ENCODE results near the gene BRSK2. TPM values are rescaled to one million over a fixed set of nuclear protein-coding genes. Genes with fewer than 3 reads are reported as not detected.

Gene BRSK2
- polyA plus RNA-seq, 1 of the 3 experiments (the other 2 are of a cell fraction) = 0.64 TPM

- no peak overlapping the region for H3K4me3 ChIP-seq (ENCODE audit: low read depth in 2 of 2, low read length in 1 of 2)
- CTCF ChIA-PET = interaction anchor here (2.3 kb wide), 1 partner anchor 19 kb away, joined by 8 read pairs; no protein-coding TSS in a partner anchor
- WGBS (ENCODE audit: low lambda C conversion rate) = 79% methylated on average over 9 of the region's 9 CpGs
- H3K9me3 ChIP-seq = 0 out of 2 replicates have a peak, but pooled peaks cover 5% of the 10 kb centered on the region
- H3K4me1 ChIP-seq (ENCODE audit: control insufficient read depth in 1 of 2, insufficient read depth in 2 of 2, low read depth in 1 of 2, low read length in 1 of 2) = peaks cover 0 to 7% of the 10 kb centered on the region in 2 experiments; a peak in 1 of 4 replicates
- no peak overlapping the region for H2AFZ ChIP-seq (ENCODE audit: low read depth)
- H4K20me1 ChIP-seq (ENCODE audit: insufficient read depth) = peaks cover 52% of the 10 kb centered on the region
- peaks cover 5% of the 10 kb centered on the region for H3F3A ChIP-seq (replicated peaks; ENCODE audit: insufficient read depth)
- no peak overlapping the region for H3K4me2 ChIP-seq
- no peak overlapping the region for H3K9ac ChIP-seq
- TF ChIP-seq ELF1 (IDR thresholded peaks at IDR 0.05) (no peak), SIN3A (IDR thresholded peaks at IDR 0.05; ENCODE audit: borderline replicate concordance, low read depth, low read length) (no peak), FOXM1 (IDR thresholded peaks at IDR 0.05; ENCODE audit: low read depth) (no peak), RCOR1 (IDR thresholded peaks at IDR 0.05; ENCODE audit: low read length) (no peak), SMC3 (IDR thresholded peaks at IDR 0.05; ENCODE audit: low read depth, low read length) (no peak)
- TF ChIP-seq, protein P1, sequence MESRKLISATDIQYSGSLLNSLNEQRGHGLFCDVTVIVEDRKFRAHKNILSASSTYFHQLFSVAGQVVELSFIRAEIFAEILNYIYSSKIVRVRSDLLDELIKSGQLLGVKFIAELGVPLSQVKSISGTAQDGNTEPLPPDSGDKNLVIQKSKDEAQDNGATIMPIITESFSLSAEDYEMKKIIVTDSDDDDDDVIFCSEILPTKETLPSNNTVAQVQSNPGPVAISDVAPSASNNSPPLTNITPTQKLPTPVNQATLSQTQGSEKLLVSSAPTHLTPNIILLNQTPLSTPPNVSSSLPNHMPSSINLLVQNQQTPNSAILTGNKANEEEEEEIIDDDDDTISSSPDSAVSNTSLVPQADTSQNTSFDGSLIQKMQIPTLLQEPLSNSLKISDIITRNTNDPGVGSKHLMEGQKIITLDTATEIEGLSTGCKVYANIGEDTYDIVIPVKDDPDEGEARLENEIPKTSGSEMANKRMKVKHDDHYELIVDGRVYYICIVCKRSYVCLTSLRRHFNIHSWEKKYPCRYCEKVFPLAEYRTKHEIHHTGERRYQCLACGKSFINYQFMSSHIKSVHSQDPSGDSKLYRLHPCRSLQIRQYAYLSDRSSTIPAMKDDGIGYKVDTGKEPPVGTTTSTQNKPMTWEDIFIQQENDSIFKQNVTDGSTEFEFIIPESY (IDR thresholded peaks at IDR 0.05; ENCODE audit: borderline replicate concordance, low read depth) = no peak
- H3K79me2 ChIP-seq (ENCODE audit: insufficient read depth) = peaks cover 82% of the 10 kb centered on the region
- H3K27me3 ChIP-seq (ENCODE audit: insufficient read depth) = no peaks in the 10 kb centered on the region
- H3K27ac ChIP-seq (ENCODE audit: low read depth in 2 of 2, low read length in 1 of 2) = no peak overlapping the region
- H3K36me3 ChIP-seq (replicated peaks in 1 of 2; ENCODE audit: control insufficient read depth in 1 of 2, insufficient read depth in 2 of 2, low read length in 1 of 2) = peaks cover 0 to 4% of the 10 kb centered on the region in 2 experiments
- POLR2A ChIA-PET = no interaction called here
- DNase-seq = no peak
- no peaks in the 10 kb centered on the region for H3K9me2 ChIP-seq
Measured at GRCh38 chr11:1496091-1496760, 106.5 kb downstream of the BRSK2 start.

- no peak overlapping the region for H3K4me3 ChIP-seq (ENCODE audit: low read depth in 2 of 2, low read length in 1 of 2)
- peaks cover 79% of the 10 kb centered on the region for H3K79me2 ChIP-seq (ENCODE audit: insufficient read depth)
- no peak for DNase-seq
- H3K9me2 ChIP-seq = no peaks in the 10 kb centered on the region
- H3K9me3 ChIP-seq = 0 out of 2 replicates have a peak, but pooled peaks cover 5% of the 10 kb centered on the region
- peaks cover 0 to 4% of the 10 kb centered on the region in 2 experiments for H3K36me3 ChIP-seq (replicated peaks in 1 of 2; ENCODE audit: control insufficient read depth in 1 of 2, insufficient read depth in 2 of 2, low read length in 1 of 2)
- H3K27me3 ChIP-seq (ENCODE audit: insufficient read depth) = no peaks in the 10 kb centered on the region
- ChIA-PET POLR2A (no interaction called here), CTCF (interaction anchor here (2.3 kb wide), 1 partner anchor 19 kb away, joined by 8 read pairs; no protein-coding TSS in a partner anchor)
- no peak for TF ChIP-seq FOXM1 (IDR thresholded peaks at IDR 0.05; ENCODE audit: low read depth)
- TF ChIP-seq GATA2 (CRISPR knock-in tag; IDR thresholded peaks at IDR 0.05) = no peak
- H3K4me1 ChIP-seq (ENCODE audit: control insufficient read depth in 1 of 2, insufficient read depth in 2 of 2, low read depth in 1 of 2, low read length in 1 of 2) = peaks cover 0 to 12% of the 10 kb centered on the region in 2 experiments; a peak in 1 of 4 replicates
- peaks cover 47% of the 10 kb centered on the region for H4K20me1 ChIP-seq (ENCODE audit: insufficient read depth)
- no peak overlapping the region for H2AFZ ChIP-seq (ENCODE audit: low read depth)
- WGBS (ENCODE audit: low lambda C conversion rate) = 95% methylated on average over 3 of the region's 3 CpGs
- no peak overlapping the region for H3K9ac ChIP-seq
- no peak overlapping the region for H3K4me2 ChIP-seq
- peaks cover 5% of the 10 kb centered on the region for H3F3A ChIP-seq (replicated peaks; ENCODE audit: insufficient read depth)
- H3K27ac ChIP-seq (ENCODE audit: low read depth in 2 of 2, low read length in 1 of 2) = no peak overlapping the region
Measured at GRCh38 chr11:1496761-1497095, 107.0 kb downstream of the BRSK2 start.

DNA sequence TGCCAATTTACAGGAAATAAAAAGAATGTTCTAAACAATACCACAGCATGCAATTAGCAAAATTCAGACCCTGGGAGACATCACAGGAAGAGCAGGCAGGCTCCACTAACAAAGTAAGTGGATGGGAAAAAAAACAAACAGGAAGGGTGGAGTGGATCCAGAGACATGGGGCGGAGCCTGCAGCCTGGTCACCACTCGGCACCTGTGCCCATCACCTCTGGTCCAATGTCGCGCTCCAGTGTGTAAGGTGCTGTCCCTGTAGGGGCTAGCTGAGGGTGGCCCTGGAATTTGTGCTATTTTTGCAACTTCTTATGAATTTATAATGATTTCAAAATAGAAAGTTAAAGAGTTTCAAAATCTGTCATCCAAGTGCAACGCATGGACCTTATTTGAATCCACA is 107.9 kb downstream of the BRSK2 start:
- no peaks in the 10 kb centered on the region for H3K9me2 ChIP-seq
- peak; percentile 16 for DNase-seq
- peaks cover 5% of the 10 kb centered on the region for H3F3A ChIP-seq (replicated peaks; ENCODE audit: insufficient read depth)
- no peak overlapping the region for H2AFZ ChIP-seq (ENCODE audit: low read depth)
- H3K4me1 ChIP-seq (ENCODE audit: control insufficient read depth in 1 of 2, insufficient read depth in 2 of 2, low read depth in 1 of 2, low read length in 1 of 2) = peaks cover 0 to 21% of the 10 kb centered on the region in 2 experiments; a peak in 1 of 4 replicates
- H3K36me3 ChIP-seq (replicated peaks in 1 of 2; ENCODE audit: control insufficient read depth in 1 of 2, insufficient read depth in 2 of 2, low read length in 1 of 2) = peaks cover 0 to 4% of the 10 kb centered on the region in 2 experiments
- 0 out of 2 replicates have a peak, but pooled peaks cover 5% of the 10 kb centered on the region for H3K9me3 ChIP-seq
- 98% methylated on average over 5 of the region's 5 CpGs for WGBS (ENCODE audit: low lambda C conversion rate)
- no peaks in the 10 kb centered on the region for H3K27me3 ChIP-seq (ENCODE audit: insufficient read depth)
- H3K4me2 ChIP-seq = no peak overlapping the region
- TF ChIP-seq RCOR1 (IDR thresholded peaks at IDR 0.05; ENCODE audit: low read length) (no peak), TEAD4 (IDR thresholded peaks at IDR 0.05; ENCODE audit: borderline replicate concordance, insufficient read depth) (no peak), IRF3 (IDR thresholded peaks at IDR 0.05; ENCODE audit: low read depth, low read length) (no peak), FOXJ3 (CRISPR knock-in tag; IDR thresholded peaks at IDR 0.05) (no peak), TAF1 (IDR thresholded peaks at IDR 0.05; ENCODE audit: borderline replicate concordance, low read depth, low read length) (no peak), SIN3A (IDR thresholded peaks at IDR 0.05; ENCODE audit: borderline replicate concordance, low read depth, low read length) (no peak), RFX5 (IDR thresholded peaks at IDR 0.05; ENCODE audit: low read length) (no peak), EP300 (IDR thresholded peaks at IDR 0.05; ENCODE audit: borderline replicate concordance in 1 of 2, low read depth in 1 of 2, low read length in 1 of 2) (no peak), NFIC (IDR thresholded peaks at IDR 0.05; ENCODE audit: borderline replicate concordance) (no peak), JUND (IDR thresholded peaks at IDR 0.05) (no peak), FOXM1 (IDR thresholded peaks at IDR 0.05; ENCODE audit: low read depth) (no peak), POLR2AphosphoS5 (IDR thresholded peaks at IDR 0.05; ENCODE audit: low read depth, low read length) (no peak)
- TF ChIP-seq, protein P2, sequence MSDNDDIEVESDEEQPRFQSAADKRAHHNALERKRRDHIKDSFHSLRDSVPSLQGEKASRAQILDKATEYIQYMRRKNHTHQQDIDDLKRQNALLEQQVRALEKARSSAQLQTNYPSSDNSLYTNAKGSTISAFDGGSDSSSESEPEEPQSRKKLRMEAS (IDR thresholded peaks at IDR 0.05; ENCODE audit: low read depth) = no peak
- H4K20me1 ChIP-seq (ENCODE audit: insufficient read depth) = peaks cover 49% of the 10 kb centered on the region
- no peak overlapping the region for H3K4me3 ChIP-seq (ENCODE audit: low read depth in 2 of 2, low read length in 1 of 2)
- H3K27ac ChIP-seq (ENCODE audit: low read depth in 2 of 2, low read length in 1 of 2) = no peak overlapping the region
- ChIA-PET POLR2A (no interaction called here), CTCF (interaction anchor here (1.5 to 2.3 kb wide), 2 partner anchors 18 to 40 kb away, joined by 4 to 8 read pairs; no protein-coding TSS in a partner anchor)
- H3K9ac ChIP-seq = no peak overlapping the region
- H3K79me2 ChIP-seq (ENCODE audit: insufficient read depth) = peaks cover 79% of the 10 kb centered on the region
